ENCODE measurements around the gene PUM2.
"Not testable (repeated sequence)": the region's sequence is repeated elsewhere in the genome, so short reads cannot be mapped to it uniquely, and the experiment has no call there.

GRCh38 chr2:20268317-20268716 lies 82.3 kb downstream of the PUM2 start:
- TF ChIP-seq CTCF (IDR thresholded peaks at IDR 0.05 in 2 of 3, conservative IDR thresholded peaks at IDR 0.05 in 1 of 3; ENCODE audit: borderline replicate concordance in 1 of 3, insufficient read depth in 1 of 3, low read depth in 2 of 3, low read length in 2 of 3); POLR2AphosphoS5 (IDR thresholded peaks at IDR 0.05; ENCODE audit: low read depth, low read length); CEBPB (IDR thresholded peaks at IDR 0.05; ENCODE audit: low read depth); RAD21 (IDR thresholded peaks at IDR 0.05; ENCODE audit: low read depth); EZH2 (IDR thresholded peaks at IDR 0.05); ELF1 (IDR thresholded peaks at IDR 0.05; ENCODE audit: borderline replicate concordance, low read depth); ZNF274 (IDR thresholded peaks at IDR 0.05; ENCODE audit: low read depth, low read length); POLR2A (IDR thresholded peaks at IDR 0.05; ENCODE audit: borderline replicate concordance, extremely low read depth, insufficient read depth, insufficient read length); SP1 (IDR thresholded peaks at IDR 0.05; ENCODE audit: low read depth): not testable (repeated sequence)

All from HCT116 (cell line).